ENCODE results near the gene SYNC.
"Not testable (repeated sequence)": the region's sequence is repeated elsewhere in the genome, so short reads cannot be mapped to it uniquely, and the experiment has no call there.

SYNC gene

DNA sequence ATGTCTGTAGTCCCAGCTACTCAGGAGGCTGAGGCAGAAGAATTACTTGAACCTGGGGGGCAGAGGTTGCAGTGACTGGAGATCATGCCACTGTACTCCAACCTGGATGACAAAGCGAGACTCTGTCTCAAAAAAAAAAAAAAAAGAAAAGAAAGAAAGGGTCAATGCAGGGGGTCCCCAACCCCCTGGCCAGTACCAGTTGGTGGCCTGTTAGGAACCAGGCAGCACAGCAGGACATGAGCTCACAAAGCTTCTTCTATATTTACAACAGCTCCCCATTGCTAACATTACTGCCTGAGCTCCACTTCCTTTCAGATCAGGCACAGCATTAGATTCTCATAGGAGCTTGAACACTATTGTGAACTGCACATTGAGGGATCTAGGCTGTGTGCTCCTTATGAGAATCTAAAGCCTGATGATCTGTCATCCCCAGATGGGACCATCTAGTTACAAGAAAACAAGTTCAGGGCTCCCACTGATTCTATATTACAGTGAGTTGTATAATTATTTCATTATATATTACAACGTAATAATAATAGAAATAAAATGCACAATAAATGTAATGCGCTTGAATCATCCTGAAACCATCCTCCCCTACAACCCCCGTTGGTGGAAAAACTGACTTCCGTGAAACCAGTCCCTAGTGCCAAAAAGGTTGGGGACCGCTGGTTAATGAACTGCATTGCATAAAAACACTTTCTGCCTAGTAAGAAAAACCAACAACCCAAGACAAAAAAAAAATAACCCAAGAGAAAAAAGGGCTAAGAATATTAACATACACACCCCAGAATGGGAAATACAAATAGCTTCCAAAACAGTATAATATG lies 55.0 kb downstream of the SYNC start:
- no peak for DNase-seq (ENCODE audit: low read depth in 2 of 3, low spot score in 2 of 3)

DNA sequence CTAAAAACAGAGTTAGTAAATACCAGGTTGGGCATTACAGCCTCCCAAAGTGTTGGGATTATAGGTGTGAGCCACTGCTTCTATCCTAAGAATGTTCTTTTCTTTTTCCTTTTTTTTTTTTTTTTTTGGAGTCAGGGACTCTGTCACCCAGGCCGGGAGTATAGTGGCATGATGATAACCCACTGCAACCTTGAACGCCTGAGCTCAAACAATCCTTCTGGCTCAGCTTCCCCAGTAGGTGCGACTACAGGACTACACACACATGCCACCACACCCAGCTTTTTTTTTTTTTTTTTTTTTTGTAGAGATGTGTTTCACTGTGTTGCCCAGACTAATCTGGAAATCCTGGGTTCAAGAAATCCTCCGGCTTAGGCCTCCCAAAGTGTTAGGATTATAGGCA lies 58.1 kb downstream of the SYNC start:
- DNase-seq (ENCODE audit: low read depth in 2 of 3, low spot score in 2 of 3), result no peak

DNA sequence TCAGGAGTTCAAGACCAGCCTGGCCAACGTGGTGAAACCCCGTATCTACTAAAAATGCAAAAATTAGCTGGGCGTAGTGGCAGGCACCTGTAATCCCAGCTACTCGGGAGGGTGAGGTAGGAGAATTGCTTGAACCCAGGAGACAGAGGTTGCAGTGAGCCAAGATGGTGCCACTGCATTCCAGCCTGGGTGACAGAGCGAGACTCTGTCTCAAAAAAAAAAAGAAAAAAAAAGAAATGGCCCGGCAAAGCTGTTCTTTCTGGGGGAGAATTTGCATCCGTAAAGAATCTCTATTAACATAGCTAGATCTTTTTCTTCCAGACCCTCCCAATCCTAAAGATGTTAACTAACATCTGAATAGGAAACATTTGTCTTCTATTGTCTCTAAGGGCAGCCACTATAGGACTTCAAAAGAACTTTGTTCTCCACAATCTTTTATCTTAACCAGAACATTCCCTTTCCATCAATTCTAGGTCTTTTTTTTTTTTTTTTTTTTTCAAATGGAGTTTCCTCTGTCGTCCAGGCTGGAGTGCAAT lies 60.2 kb downstream of the SYNC start:
- not testable (repeated sequence) for DNase-seq (ENCODE audit: low read depth in 2 of 3, low spot score in 2 of 3)

DNA sequence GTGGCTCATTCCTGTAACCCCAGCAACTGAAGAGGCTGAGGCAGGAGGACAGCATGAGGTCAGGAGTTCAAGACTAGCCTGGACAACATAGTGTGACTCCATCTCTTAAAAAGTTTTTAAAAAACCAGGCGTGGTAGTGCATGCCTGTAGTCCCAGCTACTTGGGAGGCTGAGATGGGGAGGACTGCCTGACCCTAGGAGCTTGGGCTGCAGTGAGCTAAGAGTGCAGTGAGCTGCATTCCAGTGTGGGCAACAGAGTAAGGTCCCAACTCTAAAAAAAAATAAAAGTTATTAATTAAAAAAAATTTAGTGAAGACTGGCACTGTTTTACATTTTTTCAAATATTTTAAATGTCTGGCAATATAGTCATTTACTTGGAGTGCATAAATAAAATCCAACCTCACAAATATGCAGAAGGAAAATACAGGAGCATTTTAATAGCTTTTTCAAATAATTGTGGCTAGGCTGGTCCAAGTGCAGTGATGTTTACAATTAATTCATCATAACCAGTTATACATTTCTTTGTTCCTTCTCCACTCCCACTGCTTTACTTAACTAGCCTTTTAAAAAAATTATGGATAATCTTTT lies 63.0 kb downstream of the SYNC start:
- no peak for DNase-seq (ENCODE audit: low read depth in 2 of 3, low spot score in 2 of 3)

DNA sequence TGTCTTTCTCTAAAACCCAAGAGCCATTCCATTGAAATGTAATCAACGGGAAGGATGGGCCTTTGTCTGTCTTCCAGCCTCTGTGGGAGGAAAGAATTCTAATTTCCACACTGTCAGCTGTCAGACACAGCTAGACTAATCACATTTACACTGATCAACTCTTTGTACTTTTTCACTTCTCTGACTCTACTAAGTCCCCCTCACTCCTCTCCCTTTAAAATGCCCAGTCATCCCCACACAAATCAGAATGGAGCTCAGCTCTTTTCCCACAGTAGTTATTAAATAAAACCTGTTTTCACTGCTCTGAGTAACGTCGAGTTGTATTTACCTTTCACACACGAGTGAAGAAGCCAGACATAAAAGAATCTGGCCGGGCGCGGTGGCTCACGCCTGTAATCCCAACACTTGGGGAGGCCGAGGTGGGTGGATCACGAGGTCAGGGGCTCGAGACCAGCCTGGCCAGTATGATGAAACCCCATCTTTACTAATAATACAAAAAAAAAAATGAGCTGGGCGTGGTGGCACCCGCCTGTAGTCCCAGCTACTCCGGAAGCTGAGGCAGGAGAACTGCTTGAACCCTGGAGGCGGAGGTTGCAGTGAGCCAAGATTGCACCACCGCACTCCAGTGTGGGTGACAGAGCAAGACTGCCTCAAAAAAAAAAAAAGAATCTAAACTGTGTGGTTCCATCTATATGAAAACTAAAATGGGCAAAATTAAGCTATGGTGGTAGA lies 65.5 kb downstream of the SYNC start:
- no peak for DNase-seq (ENCODE audit: low read depth in 2 of 3, low spot score in 2 of 3)

DNA sequence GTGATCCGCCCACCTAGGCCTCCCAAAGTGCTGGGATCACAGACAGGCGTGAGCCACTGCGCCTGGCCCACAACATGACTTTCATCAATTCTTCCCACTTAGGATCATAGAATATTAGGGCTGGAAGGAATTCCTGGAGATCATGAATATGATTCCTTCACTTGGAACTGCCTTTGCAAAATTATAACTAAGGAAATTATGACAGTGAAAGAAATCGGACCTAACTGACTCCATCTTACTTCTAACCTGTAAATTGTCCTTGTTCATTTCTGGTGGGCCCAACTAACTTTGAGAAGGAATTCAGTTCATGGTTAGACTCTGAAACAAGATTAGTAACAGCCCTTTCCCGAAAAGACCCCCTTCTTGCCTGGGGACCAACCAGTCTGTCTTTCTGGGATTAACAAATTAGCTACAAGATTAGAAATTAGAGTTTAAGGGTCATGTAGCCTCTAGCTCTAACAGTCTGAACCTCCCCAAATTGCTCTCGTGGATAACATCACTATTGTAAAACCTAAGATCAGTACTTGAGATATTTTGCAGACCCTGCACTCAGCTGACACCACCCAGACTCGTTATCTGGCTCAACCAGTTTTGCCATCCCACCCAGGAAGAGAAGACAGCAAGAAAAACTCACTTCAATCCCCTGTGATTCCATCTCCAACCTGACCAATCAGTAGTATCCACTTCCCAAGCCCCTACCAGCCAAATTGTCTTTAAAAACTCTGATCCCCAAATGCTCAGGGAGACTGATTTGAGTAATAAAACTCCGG lies 66.9 kb downstream of the SYNC start:
- no peak for DNase-seq (ENCODE audit: low read depth in 2 of 3, low spot score in 2 of 3)

DNA sequence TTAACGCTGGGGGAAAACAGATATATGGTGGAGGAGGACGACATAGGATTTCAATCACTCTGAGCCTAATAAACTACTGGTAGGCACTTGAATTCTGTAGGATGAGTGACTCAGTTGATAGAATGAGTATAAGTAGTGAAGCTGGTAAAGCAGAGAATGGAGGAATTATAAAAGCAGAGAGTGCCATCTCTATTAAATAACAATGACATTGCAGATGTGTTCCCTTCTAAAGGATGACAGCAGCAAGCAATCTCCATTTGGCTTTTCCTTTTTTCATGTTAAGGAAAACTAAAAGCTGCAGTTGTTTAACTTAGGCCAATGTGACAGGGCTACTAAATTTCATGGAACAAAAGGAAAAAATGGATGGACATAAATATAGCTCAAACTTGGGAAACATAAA lies 69.7 kb downstream of the SYNC start:
- DNase-seq (ENCODE audit: low read depth in 2 of 3, low spot score in 2 of 3), result no peak

DNA sequence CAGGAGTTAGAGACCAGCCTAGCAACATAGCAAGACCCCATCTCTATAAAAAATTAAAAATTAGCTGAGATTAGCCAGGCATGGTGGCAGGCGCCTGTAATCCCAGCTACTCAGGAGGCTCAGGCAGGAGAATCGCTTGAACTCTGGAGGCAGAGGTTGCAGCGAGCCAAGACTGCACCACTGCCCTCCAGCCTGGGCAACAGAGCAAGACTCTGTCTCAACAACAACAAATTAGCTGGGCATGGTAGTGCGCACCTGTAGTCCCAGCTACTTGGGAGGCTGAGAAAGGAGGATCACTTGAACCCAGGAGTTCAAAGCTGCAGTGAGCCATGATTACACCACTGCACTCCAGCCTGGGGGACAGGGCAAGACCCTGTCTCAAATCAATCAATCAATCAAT lies 72.4 kb downstream of the SYNC start:
- DNase-seq (ENCODE audit: low read depth in 2 of 3, low spot score in 2 of 3), result not testable (repeated sequence)
